A549 (cell line): ENCODE results near the gene TDRD1. TPM values are rescaled to one million over a fixed set of nuclear protein-coding genes. Genes with fewer than 3 reads are reported as not detected.
"Not testable (repeated sequence)": the region's sequence is repeated elsewhere in the genome, so short reads cannot be mapped to it uniquely, and the experiment has no call there.

Experiments used
- ATAC-seq, 2 experiments: fragments of 200-7000 bp in 1 of 2; fragments of >200 bp in 1 of 2; cut with Nextera tagmentation in 1 of 2; cut with Tn5 transposase in 1 of 2; 3 replicates each; pipeline versions ENCODE4 v1.8.0 to v1.9.1; 2018 to 2020; ENCODE audit warnings: mild to moderate bottlenecking in 1 of 2, moderate library complexity in 1 of 2
- CTCF ChIA-PET: fragments of 300-600 bp; sonication (Branson Sonifier 250); formaldehyde crosslinking; extraction: SDS; loops from one replicate; lab custom pipeline; 2021; ENCODE audit warnings: antibody characterized with exemption, inconsistent platforms; lab: Yijun Ruan, JAX
- POLR2A ChIA-PET: fragments of 350-600 bp; formaldehyde crosslinking; extraction: SDS; loops from one replicate; lab custom pipeline; 2021; ENCODE audit warnings: antibody characterized with exemption, inconsistent platforms; lab: Yijun Ruan, JAX
- DNase-seq, 2 experiments: peaks; one replicate each; pipeline versions ENCODE4 v3.0.0 to v3.0.0-alpha.2; 2011 to 2016; ENCODE audit warnings: low read depth in 1 of 2, low spot score in 1 of 2
- FAIRE-seq: peaks from 2 replicates; lab custom pipeline; 2011; peaks lifted over from hg19 to GRCh38; lab: Jason Lieb, UNC
- H3K27ac ChIP-seq, 2 experiments: fragments of >200 bp; sonication (Bioruptor Twin); formaldehyde crosslinking; 3 replicates each; pipeline ENCODE4 v1.5.1; 2016 to 2017
- H3K4me1 ChIP-seq: fragments of >200 bp; sonication (Bioruptor Twin); formaldehyde crosslinking; 3 replicates; pipeline ENCODE4 v1.6.1; 2016
- H3K4me2 ChIP-seq: fragments of >200 bp; sonication (Bioruptor Twin); formaldehyde crosslinking; 3 replicates; pipeline ENCODE4 v1.6.1; 2016
- H3K4me3 ChIP-seq: fragments of >200 bp; sonication (Bioruptor Twin); formaldehyde crosslinking; 3 replicates; pipeline ENCODE4 v1.5.1; 2016
- H3K9me3 ChIP-seq: fragments of >200 bp; sonication (Bioruptor Twin); formaldehyde crosslinking; 3 replicates; pipeline ENCODE4 v1.6.1; 2016
- BHLHE40 ChIP-seq: IDR thresholded peaks from 2 replicates; pipeline ENCODE4 v1.6.1; 2012; ENCODE audit warnings: low read depth, low read length, inconsistent platforms
- CBX2 ChIP-seq: fragments of 200-600 bp; sonication (generic); IDR thresholded peaks from 2 replicates; pipeline ENCODE4 v1.6.1; 2016; ENCODE audit warnings: low read depth, mild to moderate bottlenecking, borderline replicate concordance
- FOSB ChIP-seq: fragments of 250-450 bp; sonication (Bioruptor Pico); IDR thresholded peaks from 2 replicates; pipeline ENCODE4 v1.5.0; 2020; ENCODE audit warnings: mild to moderate bottlenecking, moderate library complexity
- FOSL2 ChIP-seq, 2 experiments: fragments of 450-650 bp in 1 of 2; fragments of >200 bp in 1 of 2; sonication (Bioruptor Twin) in 1 of 2; formaldehyde crosslinking; IDR thresholded peaks; 2 replicates each; pipeline versions ENCODE4 v1.5.0 to v1.6.1; 2016 to 2020; ENCODE audit warnings: mild to moderate bottlenecking in 1 of 2, moderate library complexity in 1 of 2
- HEYL ChIP-seq: fragments of 250-450 bp; sonication (Bioruptor Pico); IDR thresholded peaks from 2 replicates; pipeline ENCODE4 v1.8.0; 2021; ENCODE audit warnings: mild to moderate bottlenecking, moderate library complexity
- HMGXB4 ChIP-seq: fragments of 250-450 bp; sonication (Bioruptor Pico); IDR thresholded peaks from 2 replicates; pipeline ENCODE4 v1.5.0; 2021; ENCODE audit warnings: mild to moderate bottlenecking, moderate library complexity, borderline replicate concordance
- HOXA7 ChIP-seq: fragments of 250-450 bp; sonication (Bioruptor Pico); IDR thresholded peaks from 2 replicates; pipeline ENCODE4 v1.5.0; 2020; ENCODE audit warnings: mild to moderate bottlenecking, moderate library complexity
- HOXB13 ChIP-seq: fragments of 250-450 bp; sonication (Bioruptor Pico); IDR thresholded peaks from 2 replicates; pipeline ENCODE4 v1.5.0; 2020; ENCODE audit warnings: low read depth, mild to moderate bottlenecking, moderate library complexity
- HOXB5 ChIP-seq: fragments of 250-450 bp; sonication (Bioruptor Pico); IDR thresholded peaks from 2 replicates; pipeline ENCODE4 v1.5.0; 2020; ENCODE audit warnings: mild to moderate bottlenecking, moderate library complexity
- JUN ChIP-seq, 2 experiments: fragments of >200 bp; sonication (Bioruptor Twin); formaldehyde crosslinking; IDR thresholded peaks; 2 replicates in 1 of 2; 3 replicates in 1 of 2; pipeline ENCODE4 v1.6.1; 2016 to 2017
- JUNB ChIP-seq: fragments of >200 bp; sonication (Bioruptor Twin); formaldehyde crosslinking; IDR thresholded peaks from 2 replicates; pipeline ENCODE4 v1.6.1; 2016
- NFE2L2 ChIP-seq: fragments of 150-350 bp; conservative IDR thresholded peaks from 2 replicates; pipeline ENCODE4 v1.6.1; 2014; ENCODE audit warnings: low read length
- PBX3 ChIP-seq: IDR thresholded peaks from 2 replicates; pipeline ENCODE4 v1.6.1; 2012
- POLR2A ChIP-seq: IDR thresholded peaks from 2 replicates; pipeline ENCODE4 v1.6.1; 2012; ENCODE audit warnings: mild to moderate bottlenecking, low read length
- SMC3 ChIP-seq: fragments of >200 bp; sonication (Bioruptor Twin); formaldehyde crosslinking; IDR thresholded peaks from 3 replicates; pipeline ENCODE4 v1.6.1; 2018; ENCODE audit warnings: inconsistent platforms
- SREBF2 ChIP-seq: fragments of 450-650 bp; IDR thresholded peaks from 2 replicates; pipeline ENCODE4 v1.6.1; 2014; ENCODE audit warnings: mild to moderate bottlenecking, moderate library complexity
- WGBS: methylation state at CpG from one replicate; pipeline ENCODE4 v1.1.6; 2017; ENCODE audit errors: missing lambda C conversion rate; 5-methylcytosine and 5-hydroxymethylcytosine counted together
- polyA plus RNA-seq, 4 experiments: library from polyadenylated mRNA; depleted of rRNA in 3 of 4; stranded (reverse); fragments of >200 nt; fragmentation: RNase III in 1 of 4; extraction: RNeasy Plus Mini Kit Qiagen cat#74134 plus additional on column Dnase treatment in 1 of 4; gene quantifications; 2 replicates in 3 of 4; 3 replicates in 1 of 4; pipeline ENCODE4 v1.2.3, GENCODE V29; 2011 to 2017
- TF ChIP-seq, protein P1 (sequence below): fragments of 150-350 bp; IDR thresholded peaks from 2 replicates; pipeline ENCODE4 v1.6.1; 2014; ENCODE audit warnings: low read depth, mild to moderate bottlenecking, low read length
- TF ChIP-seq, protein P2 (sequence below): IDR thresholded peaks from 2 replicates; pipeline ENCODE4 v1.6.1; 2012; ENCODE audit warnings: low read depth, borderline replicate concordance
- TF ChIP-seq, protein P3 (sequence below): IDR thresholded peaks from 2 replicates; pipeline ENCODE4 v1.6.1; 2012

TDRD1 gene
- polyA plus RNA-seq, 2 of the 4 experiments (the other 2 are of a cell fraction): not detected

DNA sequence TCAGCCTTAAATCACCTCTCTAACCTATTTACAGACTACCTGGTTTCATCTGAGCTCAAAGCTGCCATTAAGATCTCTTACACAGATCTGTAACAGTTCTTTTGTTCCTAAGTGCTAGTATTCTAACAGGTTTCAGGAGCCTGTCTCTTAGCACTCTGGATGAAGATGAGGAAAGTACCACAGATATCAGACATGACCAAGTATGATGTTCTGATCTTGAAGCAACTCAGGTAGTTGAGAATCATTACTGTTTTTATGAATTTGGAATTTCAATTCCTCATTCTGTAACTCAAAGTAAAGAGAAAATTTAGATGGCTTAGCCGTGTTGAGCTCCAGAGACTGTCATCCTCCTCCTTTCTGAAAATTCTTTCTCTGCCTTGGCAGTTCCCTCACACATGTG, 36.0 kb upstream of the TDRD1 start:
- Histone ChIP-seq H3K9me3 (no peaks in the 10 kb centered on the region), H3K27ac (no peak overlapping the region), H3K4me3 (no peak overlapping the region), H3K4me2 (no peak overlapping the region), H3K4me1 (no peaks in the 10 kb centered on the region)
- FAIRE-seq (no peak), DNase-seq (no peak), ATAC-seq (no peak)
- ChIA-PET CTCF (interaction anchor here (1.1 kb wide), 1 partner anchor 416 kb away, joined by 3 read pairs; no protein-coding TSS in a partner anchor), POLR2A (no interaction called here)
- TF ChIP-seq, protein P1, sequence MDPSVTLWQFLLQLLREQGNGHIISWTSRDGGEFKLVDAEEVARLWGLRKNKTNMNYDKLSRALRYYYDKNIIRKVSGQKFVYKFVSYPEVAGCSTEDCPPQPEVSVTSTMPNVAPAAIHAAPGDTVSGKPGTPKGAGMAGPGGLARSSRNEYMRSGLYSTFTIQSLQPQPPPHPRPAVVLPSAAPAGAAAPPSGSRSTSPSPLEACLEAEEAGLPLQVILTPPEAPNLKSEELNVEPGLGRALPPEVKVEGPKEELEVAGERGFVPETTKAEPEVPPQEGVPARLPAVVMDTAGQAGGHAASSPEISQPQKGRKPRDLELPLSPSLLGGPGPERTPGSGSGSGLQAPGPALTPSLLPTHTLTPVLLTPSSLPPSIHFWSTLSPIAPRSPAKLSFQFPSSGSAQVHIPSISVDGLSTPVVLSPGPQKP: no peak
- TF ChIP-seq HEYL (CRISPR knock-in tag) (no peak), HOXB5 (CRISPR knock-in tag) (no peak), BHLHE40 (no peak)
- TF ChIP-seq, protein P2, sequence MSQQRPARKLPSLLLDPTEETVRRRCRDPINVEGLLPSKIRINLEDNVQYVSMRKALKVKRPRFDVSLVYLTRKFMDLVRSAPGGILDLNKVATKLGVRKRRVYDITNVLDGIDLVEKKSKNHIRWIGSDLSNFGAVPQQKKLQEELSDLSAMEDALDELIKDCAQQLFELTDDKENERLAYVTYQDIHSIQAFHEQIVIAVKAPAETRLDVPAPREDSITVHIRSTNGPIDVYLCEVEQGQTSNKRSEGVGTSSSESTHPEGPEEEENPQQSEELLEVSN: no peak
- 88% methylated on average over 1 of the region's 1 CpG for WGBS

DNA sequence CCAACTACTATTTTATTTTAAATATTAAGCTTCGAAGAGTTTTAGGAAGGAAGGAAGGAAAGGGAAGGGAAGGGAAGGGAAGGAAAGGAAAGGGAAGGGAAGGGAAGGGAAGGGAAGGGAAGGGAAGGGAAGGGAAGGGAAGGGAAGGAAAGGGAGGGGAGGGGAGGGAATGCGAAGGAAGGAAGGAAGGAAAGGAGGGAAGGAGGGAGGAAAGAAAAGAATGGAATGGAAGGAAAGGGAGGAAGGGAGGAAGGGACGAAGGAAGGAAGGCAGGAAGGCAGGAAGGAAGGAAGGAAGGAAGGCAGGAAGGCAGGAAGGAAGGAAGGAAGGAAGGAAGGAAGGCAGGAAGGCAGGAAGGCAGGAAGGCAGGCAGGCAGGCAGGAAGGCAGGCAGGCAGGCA, 29.7 kb upstream of the TDRD1 start:
- 77% methylated on average over 2 of the region's 3 CpGs for WGBS
- ATAC-seq, H3K4me2 ChIP-seq, H3K27ac ChIP-seq, POLR2A ChIA-PET, DNase-seq, H3K9me3 ChIP-seq, FAIRE-seq, H3K4me3 ChIP-seq: not testable (repeated sequence)
- peaks cover 22% of the 10 kb centered on the region for H3K4me1 ChIP-seq
- CTCF ChIA-PET: interaction anchor here (1.3 kb wide), 1 partner anchor 47 kb away, joined by 4 read pairs; no protein-coding TSS in a partner anchor

DNA sequence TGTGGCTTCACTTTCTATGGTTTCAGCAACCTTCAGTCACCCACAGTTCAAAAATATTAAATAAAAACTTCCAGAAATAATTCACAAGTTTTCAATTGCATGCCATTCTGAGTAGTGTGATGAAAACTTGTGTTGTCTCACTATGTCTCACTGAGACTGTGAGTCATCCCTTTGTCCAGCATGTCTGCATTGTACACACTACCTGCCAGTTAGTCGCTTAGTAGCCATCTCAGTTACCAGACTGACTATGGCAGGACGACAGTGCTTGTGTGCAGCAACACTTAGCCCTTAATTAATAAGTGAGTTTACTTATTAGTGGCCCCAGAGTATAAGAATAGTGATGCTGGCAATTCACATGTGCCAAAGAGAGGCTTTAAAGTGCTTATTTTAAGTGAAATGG, 27.7 kb upstream of the TDRD1 start:
- CTCF ChIA-PET: interaction anchor here (1.5 kb wide), 1 partner anchor 87 kb away, joined by 3 read pairs; the partner anchor contains the start of gene VWA2

DNA sequence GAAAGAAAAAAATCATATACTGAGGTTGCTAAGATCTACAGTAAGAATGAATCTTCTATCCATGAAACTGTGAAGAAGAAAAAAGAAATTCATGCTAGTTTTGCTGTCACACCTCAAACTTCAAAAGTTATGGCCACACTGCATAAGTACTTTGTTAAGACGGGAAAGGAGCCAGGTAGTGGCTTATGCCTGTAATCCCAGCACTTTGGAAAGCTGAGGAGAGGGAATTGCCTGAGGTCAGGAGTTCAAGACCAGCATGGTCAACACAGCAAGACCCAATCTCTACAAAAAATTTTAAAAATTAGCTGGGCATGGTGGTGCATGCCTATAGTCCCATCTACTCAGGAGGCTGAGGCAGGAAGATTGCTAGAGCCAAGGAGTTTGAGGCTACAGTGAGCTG, 27.3 kb upstream of the TDRD1 start:
- no peaks in the 10 kb centered on the region for H3K9me3 ChIP-seq
- ChIA-PET CTCF (no interaction called here), POLR2A (no interaction called here)
- peaks cover 22% of the 10 kb centered on the region for H3K4me1 ChIP-seq
- peak overlapping the region; percentile 58 for H3K4me2 ChIP-seq
- no peak for DNase-seq
- peak; percentile 22 to 60; a peak in 3 of 6 replicates for ATAC-seq
- H3K4me3 ChIP-seq: no peak overlapping the region
- H3K27ac ChIP-seq: peak overlapping the region; percentile 20 to 54; a peak in 4 of 6 replicates
- 77% methylated on average over 1 of the region's 1 CpG for WGBS
- no peak for FAIRE-seq
- no peak for TF ChIP-seq HMGXB4 (CRISPR knock-in tag)
- no peak for TF ChIP-seq JUNB
- TF ChIP-seq NFE2L2: no peak
- no peak for TF ChIP-seq HOXA7 (CRISPR knock-in tag)
- no peak for TF ChIP-seq FOSL2 (IDR thresholded peaks at IDR 0.05)
- TF ChIP-seq FOSL2 (CRISPR knock-in tag; IDR thresholded peaks at IDR 0.05): no peak
- TF ChIP-seq HOXB13 (CRISPR knock-in tag): no peak
- no peak for TF ChIP-seq SREBF2
- no peak for TF ChIP-seq JUN (IDR thresholded peaks at IDR 0.05)
- no peak for TF ChIP-seq SMC3
- TF ChIP-seq PBX3: no peak
- no peak for TF ChIP-seq FOSB
- TF ChIP-seq CBX2: no peak

More for the DNA sequence above, 27.7 kb upstream of the TDRD1 start:
- FAIRE-seq (no peak), DNase-seq (peak; percentile 53 to 68), ATAC-seq (peak; percentile 99)
- no peak for TF ChIP-seq HMGXB4 (CRISPR knock-in tag)
- no peak for TF ChIP-seq NFE2L2
- TF ChIP-seq POLR2A: no peak
- 0 out of 2 replicates have a peak, but pooled peaks have one; percentile 22 for TF ChIP-seq JUNB
- TF ChIP-seq HOXB13 (CRISPR knock-in tag): no peak
- TF ChIP-seq, protein P3, sequence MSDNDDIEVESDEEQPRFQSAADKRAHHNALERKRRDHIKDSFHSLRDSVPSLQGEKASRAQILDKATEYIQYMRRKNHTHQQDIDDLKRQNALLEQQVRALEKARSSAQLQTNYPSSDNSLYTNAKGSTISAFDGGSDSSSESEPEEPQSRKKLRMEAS: peak; percentile 28; the same call in 1 of the 2 replicates
- peak; percentile 58; the same call in 1 of the 2 replicates for TF ChIP-seq FOSL2 (IDR thresholded peaks at IDR 0.05)
- TF ChIP-seq FOSL2 (CRISPR knock-in tag; IDR thresholded peaks at IDR 0.05): peak; percentile 82
- Histone ChIP-seq H3K4me1 (peaks cover 22% of the 10 kb centered on the region), H3K27ac (peak overlapping the region; percentile 20 to 54; a peak in 4 of 6 replicates), H3K9me3 (no peaks in the 10 kb centered on the region), H3K4me2 (peak overlapping the region; percentile 58), H3K4me3 (no peak overlapping the region)
- POLR2A ChIA-PET: no interaction called here
- 3% methylated on average over 2 of the region's 2 CpGs for WGBS
